ENCODE data around the gene APOBEC3A.
"Not testable (repeated sequence)": the region's sequence is repeated elsewhere in the genome, so short reads cannot be mapped to it uniquely, and the experiment has no call there.

The APOBEC3A gene

GRCh38 chr22:38943201-38943600 lies 14.2 kb upstream of the APOBEC3A start:
- no peak for DNase-seq (ENCODE audit: low read depth in 2 of 2)

GRCh38 chr22:38943882-38944281 lies 13.5 kb upstream of the APOBEC3A start:
- DNase-seq (ENCODE audit: low read depth in 2 of 2) = no peak

- no peak for DNase-seq (ENCODE audit: low read depth in 2 of 2)
These were observed 12.8 kb upstream of the APOBEC3A start for GRCh38 chr22:38944653-38945052.

- not testable (repeated sequence) for DNase-seq (ENCODE audit: low read depth in 2 of 2)
These were observed 11.6 kb upstream of the APOBEC3A start for GRCh38 chr22:38945706-38946338.

GRCh38 chr22:38946771-38947170 lies 10.6 kb upstream of the APOBEC3A start:
- DNase-seq (ENCODE audit: low read depth in 2 of 2) = no peak

GRCh38 chr22:38947321-38948140 lies 9.9 kb upstream of the APOBEC3A start:
- no peak for DNase-seq (ENCODE audit: low read depth in 2 of 2)

- DNase-seq (ENCODE audit: low read depth in 2 of 2) = no peak
These were observed 9.0 kb upstream of the APOBEC3A start for GRCh38 chr22:38948181-38948940.

- DNase-seq (ENCODE audit: low read depth in 2 of 2) = no peak
These were observed 7.5 kb upstream of the APOBEC3A start for GRCh38 chr22:38949889-38950405.

GRCh38 chr22:38950527-38951295 lies 6.7 kb upstream of the APOBEC3A start:
- no peak for DNase-seq (ENCODE audit: low read depth in 2 of 2)

- no peak for DNase-seq (ENCODE audit: low read depth in 2 of 2)
These were observed 5.7 kb upstream of the APOBEC3A start for GRCh38 chr22:38951734-38952133.

GRCh38 chr22:38952281-38952993 lies 5.0 kb upstream of the APOBEC3A start:
- DNase-seq (ENCODE audit: low read depth in 2 of 2) = no peak

GRCh38 chr22:38953091-38953490 lies 4.3 kb upstream of the APOBEC3A start:
- no peak for DNase-seq (ENCODE audit: low read depth in 2 of 2)

- DNase-seq (ENCODE audit: low read depth in 2 of 2) = no peak
These were observed 3.6 kb upstream of the APOBEC3A start for GRCh38 chr22:38953577-38954413.

- DNase-seq (ENCODE audit: low read depth in 2 of 2) = no peak
These were observed 2.9 kb upstream of the APOBEC3A start for GRCh38 chr22:38954414-38955043.

GRCh38 chr22:38955250-38955905 lies 2.0 kb upstream of the APOBEC3A start:
- no peak for DNase-seq (ENCODE audit: low read depth in 2 of 2)

GRCh38 chr22:38955926-38956325 lies 1.5 kb upstream of the APOBEC3A start:
- DNase-seq (ENCODE audit: low read depth in 2 of 2) = no peak

- no peak for DNase-seq (ENCODE audit: low read depth in 2 of 2)
These were observed 858 bp upstream of the APOBEC3A start for GRCh38 chr22:38956551-38956950.

GRCh38 chr22:38957808-38958650 lies 620 bp downstream of the APOBEC3A start:
- DNase-seq (ENCODE audit: low read depth in 2 of 2) = no peak

All from fibroblast of skin of left biceps (primary cell).